GM21423 (cell line): ENCODE results near the gene VWF.
"Not testable (repeated sequence)": the region's sequence is repeated elsewhere in the genome, so short reads cannot be mapped to it uniquely, and the experiment has no call there.

ENCODE experiments used
- ATAC-seq: cut with Tn5 transposase; IDR thresholded peaks from one replicate; pipeline ENCODE4 v1.9.1; 2021; ENCODE audit warnings: mild to moderate bottlenecking, moderate library complexity; ENCODE audit not compliant: unreplicated experiment

VWF gene

DNA sequence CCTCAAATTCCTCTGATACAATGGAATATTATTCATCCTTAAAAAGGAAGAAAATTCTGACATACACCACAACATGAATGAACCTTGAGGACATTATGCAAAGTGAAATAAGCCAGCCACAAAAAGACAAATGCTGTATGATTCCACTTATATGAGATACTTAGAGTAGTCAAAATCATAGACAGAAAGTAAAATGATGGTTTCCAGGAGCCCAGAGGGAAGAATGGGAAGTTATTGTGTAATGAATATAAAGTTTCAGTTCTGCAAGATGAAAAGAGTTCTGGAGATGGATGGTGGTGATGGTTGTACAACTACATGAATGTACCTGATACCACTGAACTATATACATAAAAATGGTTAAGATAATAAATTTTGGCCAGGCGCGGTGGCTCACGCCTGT is 18.3 kb downstream of the VWF start:
- no peak for ATAC-seq

DNA sequence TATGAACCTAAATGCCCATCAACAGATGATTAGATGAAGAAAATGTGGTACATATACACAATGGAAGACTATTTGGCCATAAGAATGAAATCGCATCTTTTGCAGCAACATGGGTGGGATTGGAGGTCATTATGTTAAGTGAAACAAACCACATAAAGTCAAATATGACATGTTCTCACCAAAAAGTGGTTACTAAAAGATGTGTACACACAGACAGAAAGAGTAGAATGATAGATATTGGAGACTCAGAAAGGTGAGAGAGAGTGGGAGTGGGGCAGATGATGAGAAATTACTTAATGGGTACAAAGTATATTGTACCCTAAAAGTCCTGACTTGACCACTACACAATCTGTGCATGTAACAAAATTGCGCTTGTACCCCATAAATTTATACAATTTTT is 19.6 kb downstream of the VWF start:
- no peak for ATAC-seq

- no peak for ATAC-seq
Observed at GRCh38 chr12:6104027-6104426, 20.4 kb downstream of the VWF start.

DNA sequence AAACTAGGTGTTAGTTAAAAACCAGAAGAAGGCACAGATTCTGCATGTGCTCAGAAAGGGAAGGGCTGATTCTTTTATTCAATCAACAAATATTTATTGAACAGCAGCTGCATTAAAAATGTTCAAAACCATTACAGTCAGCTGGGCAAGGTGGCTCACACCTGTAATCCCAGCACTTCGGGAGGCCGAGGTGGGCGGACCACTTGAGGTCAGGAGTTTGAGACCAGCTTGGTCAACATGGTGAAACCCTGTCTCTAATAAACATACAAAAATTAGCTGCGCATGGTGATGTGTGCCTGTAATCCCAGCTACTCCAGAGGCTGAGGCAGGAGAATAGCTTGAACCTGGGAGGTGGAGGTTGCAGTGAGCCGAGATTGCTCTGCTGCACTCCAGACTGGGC is 22.4 kb downstream of the VWF start:
- ATAC-seq = not testable (repeated sequence)

DNA sequence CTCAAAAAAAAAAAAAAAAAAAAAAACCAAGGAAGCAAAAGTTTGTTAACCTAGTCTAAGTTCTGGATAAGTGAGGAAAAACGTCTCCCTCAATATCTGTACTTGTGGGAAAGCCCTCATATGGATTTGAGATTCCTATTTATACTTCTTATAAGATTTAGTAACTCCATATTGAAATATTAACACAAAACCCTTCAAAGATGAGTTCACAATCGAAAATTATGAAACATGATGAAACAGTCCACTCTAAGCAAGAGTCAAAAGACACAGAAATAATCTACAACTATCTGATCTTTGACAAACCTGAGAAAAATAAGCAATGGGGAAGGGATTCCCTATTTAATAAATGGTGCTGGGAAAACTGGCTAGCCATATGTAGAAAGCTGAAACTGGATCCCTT is 25.2 kb downstream of the VWF start:
- ATAC-seq = no peak

- no peak for ATAC-seq
Observed at GRCh38 chr12:6097411-6097810, 27.1 kb downstream of the VWF start.

DNA sequence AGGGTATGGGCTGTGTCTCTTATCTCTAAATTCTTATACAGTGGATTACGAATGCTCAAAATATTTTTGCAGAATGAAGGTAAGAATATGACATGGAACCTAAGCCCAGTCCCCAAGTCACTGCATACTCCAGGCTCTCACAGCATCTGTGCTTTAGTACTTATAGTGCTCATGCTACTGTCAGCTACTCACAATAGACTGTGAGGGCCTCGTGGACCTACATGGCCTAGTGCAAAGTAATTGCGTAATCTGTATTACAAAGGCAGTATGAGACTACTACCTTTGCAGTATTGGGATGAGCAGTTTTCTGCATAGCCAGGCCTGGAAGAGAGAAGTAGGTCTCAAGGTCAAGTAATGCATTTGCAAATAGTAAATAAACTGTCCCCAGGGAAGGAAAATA is 27.9 kb downstream of the VWF start:
- no peak for ATAC-seq

DNA sequence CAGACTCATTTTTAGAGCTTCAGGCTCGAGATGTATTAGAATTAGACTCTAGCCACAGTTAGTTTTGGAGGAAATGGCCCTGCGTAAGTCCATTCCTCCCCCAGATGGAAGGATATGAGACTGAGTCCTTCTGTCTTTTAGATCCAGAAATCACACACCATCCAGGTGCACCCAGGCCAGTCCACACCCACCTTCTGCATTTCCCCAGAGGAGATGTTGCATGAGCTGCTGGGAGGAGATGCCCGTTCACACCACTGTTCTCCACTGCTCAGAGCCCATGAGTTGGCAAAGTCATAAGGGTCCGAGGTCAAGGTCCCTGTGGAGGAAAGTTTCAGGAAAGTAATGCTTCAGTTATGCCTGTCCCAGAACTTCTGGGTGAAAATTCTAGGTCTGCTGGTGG is 29.2 kb downstream of the VWF start:
- no peak for ATAC-seq

GRCh38 chr12:6093764-6094163 is 30.7 kb downstream of the VWF start:
- no peak for ATAC-seq

- ATAC-seq = no peak
Observed at GRCh38 chr12:6092784-6093722, 31.4 kb downstream of the VWF start.

DNA sequence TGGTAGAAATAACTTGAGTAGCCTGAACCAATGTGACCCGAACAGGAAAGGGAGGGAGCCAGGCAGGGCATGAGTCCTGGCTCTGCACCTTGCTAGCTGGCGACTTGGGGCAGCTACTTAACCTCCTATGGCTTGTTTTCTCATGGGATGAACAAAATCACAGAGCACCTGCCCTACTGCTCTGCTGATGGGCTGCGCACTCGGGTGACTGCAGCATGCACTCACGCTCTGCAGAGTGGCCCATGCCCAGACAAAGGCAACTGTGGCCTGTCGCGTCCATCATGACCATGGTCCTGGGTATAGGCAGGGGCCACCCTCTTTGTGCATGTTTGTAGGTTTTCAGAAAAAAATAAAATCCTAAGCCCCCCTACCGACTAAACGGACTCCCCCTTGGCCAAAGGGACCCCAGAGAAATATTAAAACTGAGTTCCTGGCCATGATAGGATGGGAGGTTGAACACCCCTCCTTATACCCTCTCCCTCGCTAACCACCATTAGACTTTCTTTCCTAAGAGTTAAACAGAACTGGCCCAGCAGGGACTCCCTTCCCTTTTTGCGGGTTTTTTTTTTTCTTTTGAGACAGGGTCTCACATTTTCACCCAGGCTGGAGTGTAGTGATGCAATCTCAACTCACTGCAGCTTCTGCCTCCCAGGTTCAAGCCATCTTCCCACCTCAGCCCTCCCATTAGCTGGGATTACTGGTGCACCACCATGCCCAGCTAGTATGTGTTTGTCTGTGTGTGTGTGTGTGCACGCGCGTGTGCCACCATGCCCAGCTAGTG is 32.5 kb downstream of the VWF start:
- ATAC-seq = no peak

GRCh38 chr12:6090803-6091202 is 33.7 kb downstream of the VWF start:
- no peak for ATAC-seq

- no peak for ATAC-seq
Observed at GRCh38 chr12:6088921-6089747, 35.3 kb downstream of the VWF start.

DNA sequence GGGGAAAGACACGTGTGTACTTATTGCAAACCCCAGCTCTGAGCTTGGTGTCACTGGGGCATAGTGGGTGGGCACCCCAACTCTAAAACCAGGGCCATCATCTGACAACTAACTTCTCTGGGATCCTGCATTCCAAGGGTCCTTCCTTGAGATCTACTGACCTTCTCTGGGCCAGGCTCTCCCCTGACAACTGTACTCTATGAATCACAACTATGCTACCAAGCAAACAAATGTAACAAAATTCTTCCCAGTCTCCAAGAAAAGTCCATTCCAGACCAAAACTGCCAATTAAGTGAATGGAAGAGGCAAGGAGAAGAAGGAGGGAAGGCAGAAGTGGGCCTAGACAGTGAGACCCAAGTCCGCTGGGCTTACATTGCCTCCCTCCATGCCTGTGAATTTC is 38.2 kb downstream of the VWF start:
- no peak for ATAC-seq

DNA sequence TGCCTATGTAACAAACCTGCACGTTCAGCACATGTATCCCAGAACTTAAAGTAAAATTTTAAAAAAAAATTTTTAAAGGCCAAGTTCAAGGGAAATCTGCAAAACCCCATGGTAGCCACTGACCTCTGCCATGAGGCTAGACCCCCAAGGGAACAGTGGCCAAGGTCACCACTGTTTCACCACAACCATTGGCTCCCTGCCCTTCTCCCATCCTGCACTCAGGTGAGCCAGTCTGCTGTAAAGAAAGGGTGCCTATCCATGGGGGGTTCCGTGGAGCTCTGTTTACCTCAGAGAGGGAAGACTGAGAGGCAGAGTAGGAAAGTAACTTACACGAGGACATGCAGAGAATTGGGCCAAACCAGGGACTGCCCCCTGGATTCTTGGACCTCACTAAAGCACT is 38.6 kb downstream of the VWF start:
- ATAC-seq = no peak

- no peak for ATAC-seq
Observed at GRCh38 chr12:6084969-6085450, 39.5 kb downstream of the VWF start.

DNA sequence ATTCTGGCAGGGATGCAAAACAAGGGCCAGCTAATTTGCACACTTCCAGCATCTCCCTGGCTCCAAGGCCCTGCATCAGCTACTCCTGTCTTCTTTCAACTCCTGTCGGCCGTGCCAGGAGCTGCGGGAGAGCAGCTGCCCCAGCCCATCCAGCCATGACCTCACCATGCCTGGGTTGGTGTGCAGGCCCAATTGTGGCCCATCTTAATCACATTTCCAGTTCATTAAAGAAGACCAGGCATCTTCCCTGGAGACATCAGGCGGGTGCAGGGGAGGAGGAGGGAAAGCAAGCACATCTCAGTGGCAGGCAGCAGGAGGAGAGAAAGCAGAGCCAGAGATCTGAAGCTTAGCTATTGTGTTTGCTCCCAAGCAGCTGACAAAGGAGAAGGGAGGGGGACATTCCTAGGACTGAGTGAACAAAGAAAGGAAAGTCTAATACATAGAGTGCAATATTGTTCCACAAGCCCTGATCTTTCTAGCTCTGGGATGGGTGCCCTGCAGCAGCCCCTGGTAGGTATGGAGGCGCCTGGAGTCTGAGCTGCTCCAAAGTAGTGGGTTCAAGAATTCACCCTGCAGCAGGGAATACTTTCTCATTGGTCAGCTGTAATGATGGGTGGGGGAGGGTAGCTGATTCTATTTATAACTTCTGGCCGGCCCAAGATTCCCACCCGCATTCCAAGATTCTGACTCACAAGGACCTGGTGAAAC is 40.1 kb downstream of the VWF start:
- no peak for ATAC-seq

- ATAC-seq = no peak
Observed at GRCh38 chr12:6083601-6084000, 40.9 kb downstream of the VWF start.

- no peak for ATAC-seq
Observed at GRCh38 chr12:6082613-6083012, 41.9 kb downstream of the VWF start.
